ENCODE results near the gene SORCS1. TPM values are rescaled to one million over a fixed set of nuclear protein-coding genes. Genes with fewer than 3 reads are reported as not detected.

The SORCS1 gene
- total RNA-seq, 1 donor from 2014 or later: 1.1 TPM

- TF ChIP-seq CTCF (IDR thresholded peaks at IDR 0.05; ENCODE audit: insufficient read depth, low read depth, low read length): no peak
- TF ChIP-seq EZH2 (IDR thresholded peaks at IDR 0.05; ENCODE audit: insufficient read depth, low read length): no peak
- H3K9ac ChIP-seq (ENCODE audit: low read length): no peak overlapping the region
- no peak for FAIRE-seq
- no peaks in the 10 kb centered on the region for H3K79me2 ChIP-seq (ENCODE audit: insufficient read depth, low read length)
- Mint-ChIP-seq H3K27ac (ENCODE audit: unreplicated experiment) (no peak overlapping the region), H3K4me3 (ENCODE audit: unreplicated experiment) (no peak overlapping the region), H3K27me3 (ENCODE audit: low read depth, unreplicated experiment) (no peaks in the 10 kb centered on the region), H3K9me3 (ENCODE audit: unreplicated experiment) (no peaks in the 10 kb centered on the region), H3K36me3 (ENCODE audit: low read depth, unreplicated experiment) (no peaks in the 10 kb centered on the region), H3K4me1 (ENCODE audit: low read depth, unreplicated experiment) (peaks cover 7% of the 10 kb centered on the region)
- H3K9me3 ChIP-seq (ENCODE audit: insufficient read depth, low read depth, low read length): no peaks in the 10 kb centered on the region
- no peak overlapping the region for H3K27ac ChIP-seq (ENCODE audit: low read depth, low read length)
- no peaks in the 10 kb centered on the region for H4K20me1 ChIP-seq (ENCODE audit: insufficient read depth, low read length)
- no peak overlapping the region for H3K4me3 ChIP-seq (ENCODE audit: insufficient read depth, low read depth, low read length)
- no peak for DNase-seq (ENCODE audit: low read depth)
- H3K4me2 ChIP-seq (ENCODE audit: low read length): no peak overlapping the region
- no peaks in the 10 kb centered on the region for H3K27me3 ChIP-seq (ENCODE audit: insufficient read depth, low read length)
- no peaks in the 10 kb centered on the region for H3K36me3 ChIP-seq (ENCODE audit: insufficient read depth, low read length)
- no peaks in the 10 kb centered on the region for H3K4me1 ChIP-seq (ENCODE audit: insufficient read depth, low read length)
- no peak overlapping the region for H2AFZ ChIP-seq (ENCODE audit: low read depth, low read length)
Measured at GRCh38 chr10:106982268-106982667, 182.2 kb downstream of the SORCS1 start.

- H3K9me3 Mint-ChIP-seq (ENCODE audit: unreplicated experiment): no peaks in the 10 kb centered on the region
- H3K9ac ChIP-seq (ENCODE audit: low read length): no peak overlapping the region
- H3K79me2 ChIP-seq (ENCODE audit: insufficient read depth, low read length): no peaks in the 10 kb centered on the region
- H3K9me3 ChIP-seq (ENCODE audit: insufficient read depth, low read depth, low read length): no peaks in the 10 kb centered on the region
- H3K36me3 Mint-ChIP-seq (ENCODE audit: low read depth, unreplicated experiment): no peaks in the 10 kb centered on the region
- no peak for DNase-seq (ENCODE audit: low read depth)
- H3K27ac ChIP-seq (ENCODE audit: low read depth, low read length): no peak overlapping the region
- TF ChIP-seq CTCF (IDR thresholded peaks at IDR 0.05; ENCODE audit: insufficient read depth, low read depth, low read length): no peak
- TF ChIP-seq EZH2 (IDR thresholded peaks at IDR 0.05; ENCODE audit: insufficient read depth, low read length): no peak
- H3K4me3 Mint-ChIP-seq (ENCODE audit: unreplicated experiment): no peak overlapping the region
- FAIRE-seq: no peak
- no peaks in the 10 kb centered on the region for H3K27me3 Mint-ChIP-seq (ENCODE audit: low read depth, unreplicated experiment)
- no peaks in the 10 kb centered on the region for H3K36me3 ChIP-seq (ENCODE audit: insufficient read depth, low read length)
- no peaks in the 10 kb centered on the region for H3K4me1 ChIP-seq (ENCODE audit: insufficient read depth, low read length)
- H3K4me3 ChIP-seq (ENCODE audit: insufficient read depth, low read depth, low read length): no peak overlapping the region
- no peak overlapping the region for H3K4me2 ChIP-seq (ENCODE audit: low read length)
- no peaks in the 10 kb centered on the region for H4K20me1 ChIP-seq (ENCODE audit: insufficient read depth, low read length)
- H3K4me1 Mint-ChIP-seq (ENCODE audit: low read depth, unreplicated experiment): peaks cover 7% of the 10 kb centered on the region
- H2AFZ ChIP-seq (ENCODE audit: low read depth, low read length): no peak overlapping the region
- H3K27ac Mint-ChIP-seq (ENCODE audit: unreplicated experiment): no peak overlapping the region
- no peaks in the 10 kb centered on the region for H3K27me3 ChIP-seq (ENCODE audit: insufficient read depth, low read length)
Measured at GRCh38 chr10:106981452-106982075, 182.9 kb downstream of the SORCS1 start.
